HG02840 (cell line): ENCODE results near the gene CCDC13.

Experiments used
- ATAC-seq: cut with Tn5 transposase; IDR thresholded peaks from one replicate; pipeline ENCODE4 v1.9.1; 2021; ENCODE audit warnings: mild to moderate bottlenecking, moderate library complexity, moderate number of reproducible peaks; ENCODE audit not compliant: unreplicated experiment, low FRiP score

Gene CCDC13

GRCh38 chr3:42755681-42756578 is 17.1 kb downstream of the CCDC13 start:
- ATAC-seq = no peak

GRCh38 chr3:42753757-42754156 is 19.3 kb downstream of the CCDC13 start:
- ATAC-seq = no peak

GRCh38 chr3:42752961-42753360 is 20.1 kb downstream of the CCDC13 start:
- no peak for ATAC-seq

GRCh38 chr3:42752441-42752840 is 20.6 kb downstream of the CCDC13 start:
- no peak for ATAC-seq

GRCh38 chr3:42751609-42752008 is 21.4 kb downstream of the CCDC13 start:
- ATAC-seq = no peak

GRCh38 chr3:42750834-42751233 is 22.2 kb downstream of the CCDC13 start:
- no peak for ATAC-seq

GRCh38 chr3:42749753-42750231 is 23.3 kb downstream of the CCDC13 start:
- ATAC-seq = no peak

- no peak for ATAC-seq
Observed at GRCh38 chr3:42749025-42749752, 23.9 kb downstream of the CCDC13 start.

GRCh38 chr3:42747581-42747980 is 25.5 kb downstream of the CCDC13 start:
- no peak for ATAC-seq

- no peak for ATAC-seq
Observed at GRCh38 chr3:42746455-42747450, 26.3 kb downstream of the CCDC13 start.

- ATAC-seq = no peak
Observed at GRCh38 chr3:42745776-42746454, 27.1 kb downstream of the CCDC13 start.

- no peak for ATAC-seq
Observed at GRCh38 chr3:42745291-42745745, 27.7 kb downstream of the CCDC13 start.

- ATAC-seq = no peak
Observed at GRCh38 chr3:42743204-42743995, 29.7 kb downstream of the CCDC13 start.

- no peak for ATAC-seq
Observed at GRCh38 chr3:42742688-42743087, 30.4 kb downstream of the CCDC13 start.

- no peak for ATAC-seq
Observed at GRCh38 chr3:42742259-42742658, 30.8 kb downstream of the CCDC13 start.

- no peak for ATAC-seq
Observed at GRCh38 chr3:42741796-42742195, 31.3 kb downstream of the CCDC13 start.

GRCh38 chr3:42739401-42740158 is 33.5 kb downstream of the CCDC13 start:
- ATAC-seq = no peak

- ATAC-seq = no peak
Observed at GRCh38 chr3:42736531-42736930, 36.5 kb downstream of the CCDC13 start.
